Activated naive CD4-positive, alpha-beta T cell treated with anti-CD3 and anti-CD28 coated beads, Interleukin-2, amount 50 U/mL, for 72 hours (primary cell): ENCODE measurements around the gene MAPK8. TPM values are rescaled to one million over a fixed set of nuclear protein-coding genes. Genes with fewer than 3 reads are reported as not detected.
A peak's percentile ranks its signal among the peaks of the same experiment; 100 is the strongest.

ENCODE experiments used
- ATAC-seq, 2 donors: fragments of 150-1000 bp; cut with Tn5 transposase; 2 replicates each; pipeline ENCODE4 v1.10.0; 2021; ENCODE audit warnings: mild to moderate bottlenecking in 2 of 2, moderate library complexity in 2 of 2
- DNase-seq, 2 donors: peaks; one replicate each; pipeline ENCODE4 v3.0.0; 2021 to 2022; ENCODE audit warnings: low spot score in 2 of 2
- H3K27ac Mint-ChIP-seq, 2 donors: one replicate each; pipeline ENCODE4 v1.8.0; 2022; ENCODE audit warnings: mild to moderate bottlenecking in 2 of 2, mixed read lengths in 2 of 2
- H3K36me3 Mint-ChIP-seq, 2 donors: one replicate each; pipeline ENCODE4 v1.8.0; 2022; ENCODE audit warnings: mixed read lengths in 2 of 2
- H3K9me3 Mint-ChIP-seq, 2 donors: one replicate each; pipeline ENCODE4 v1.8.0; 2022; ENCODE audit warnings: mixed read lengths in 2 of 2
- total RNA-seq, 2 donors: library from RNA; stranded (reverse); gene quantifications; one replicate each; pipeline ENCODE4 v1.2.3, GENCODE V29; 2022

The MAPK8 gene
- total RNA-seq, 2 donors from 2014 or later, result 26.5 to 41.3 TPM

DNA sequence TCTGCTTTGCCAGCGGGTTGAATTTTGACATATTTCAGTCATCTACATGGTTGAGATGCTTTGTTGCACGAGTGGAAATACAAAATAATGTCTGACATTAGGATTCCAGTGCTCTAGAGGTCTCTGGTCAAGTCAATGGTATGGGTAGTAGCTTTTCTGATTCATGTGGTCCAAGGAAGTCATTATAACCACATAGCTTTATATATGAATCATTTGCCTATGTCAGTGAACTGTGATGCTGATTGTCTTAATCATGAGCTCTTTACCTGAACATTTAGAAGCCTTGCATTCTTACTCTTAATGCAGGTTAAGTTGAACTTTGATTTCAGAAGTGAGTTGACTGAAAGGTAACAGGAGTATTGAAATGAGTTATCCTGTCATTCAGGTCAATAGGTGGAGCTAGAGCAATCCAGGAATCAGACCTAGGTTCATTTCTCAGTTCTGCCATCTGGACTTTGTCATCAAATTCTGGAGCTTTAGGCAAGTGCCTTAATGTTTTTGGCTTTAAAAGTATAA is 3.3 kb downstream of the MAPK8 start:
- peak; percentile 66 for ATAC-seq
- peak overlapping the region in 1 of 2 donors; percentile 27 for H3K27ac Mint-ChIP-seq
- no peaks in the 10 kb centered on the region for H3K9me3 Mint-ChIP-seq
- peaks cover 6 to 7% of the 10 kb centered on the region in 2 donors for H3K36me3 Mint-ChIP-seq
- DNase-seq, result no peak

DNA sequence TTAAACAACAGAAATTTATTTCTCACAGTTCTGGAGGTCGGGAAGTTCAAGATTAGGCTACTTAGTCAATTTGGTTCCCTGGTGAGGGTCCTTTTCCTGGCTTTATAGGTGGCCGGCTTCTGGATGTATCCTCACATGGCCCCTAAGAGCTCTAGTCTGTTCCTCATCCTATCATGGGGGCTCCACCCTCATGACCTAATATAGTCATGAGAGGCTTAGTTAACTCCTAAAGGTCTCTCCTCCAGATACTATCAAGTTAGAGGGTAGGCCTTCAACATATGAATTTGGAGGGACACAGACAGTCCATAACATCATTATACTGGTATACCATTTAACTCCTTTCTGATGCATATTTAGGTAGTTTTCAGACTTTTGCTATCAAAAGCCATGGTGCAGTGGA is 7.6 kb downstream of the MAPK8 start:
- no peak for ATAC-seq
- DNase-seq, result no peak
- Mint-ChIP-seq H3K36me3 (no peaks in the 10 kb centered on the region), H3K9me3 (no peaks in the 10 kb centered on the region), H3K27ac (no peak overlapping the region)

DNA sequence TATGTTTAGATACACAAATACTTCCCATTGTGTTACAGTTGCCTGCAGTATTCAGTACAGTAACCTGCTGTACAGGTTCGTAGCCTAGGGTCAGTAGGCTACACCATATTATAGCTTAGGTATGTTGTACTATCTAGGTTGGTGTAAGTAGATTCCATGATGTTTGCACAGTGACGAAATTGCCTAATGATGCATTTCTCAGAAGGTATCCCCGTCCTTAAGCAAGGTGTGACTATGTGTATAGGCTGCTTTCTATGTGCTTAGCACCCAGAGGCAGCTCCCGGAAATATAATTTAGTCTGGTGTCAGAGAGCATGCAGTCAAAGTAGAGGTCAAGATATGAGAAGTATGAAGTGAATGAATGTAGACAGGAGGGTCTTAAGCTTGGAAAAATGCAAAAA is 9.8 kb downstream of the MAPK8 start:
- no peaks in the 10 kb centered on the region for H3K9me3 Mint-ChIP-seq
- ATAC-seq (no peak), DNase-seq (no peak)
- no peaks in the 10 kb centered on the region for H3K36me3 Mint-ChIP-seq
- no peak overlapping the region for H3K27ac Mint-ChIP-seq

- DNase-seq (no peak), ATAC-seq (peak; percentile 26 to 30)
- Mint-ChIP-seq H3K36me3 (no peaks in the 10 kb centered on the region), H3K27ac (no peak overlapping the region), H3K9me3 (no peaks in the 10 kb centered on the region)
Observed at GRCh38 chr10:48317321-48317990, 11.0 kb downstream of the MAPK8 start.

- Mint-ChIP-seq H3K36me3 (peaks cover 0 to 4% of the 10 kb centered on the region in 2 donors), H3K27ac (no peak overlapping the region), H3K9me3 (no peaks in the 10 kb centered on the region)
- no peak for DNase-seq
- no peak for ATAC-seq
Observed at GRCh38 chr10:48322017-48322416, 15.5 kb downstream of the MAPK8 start.

DNA sequence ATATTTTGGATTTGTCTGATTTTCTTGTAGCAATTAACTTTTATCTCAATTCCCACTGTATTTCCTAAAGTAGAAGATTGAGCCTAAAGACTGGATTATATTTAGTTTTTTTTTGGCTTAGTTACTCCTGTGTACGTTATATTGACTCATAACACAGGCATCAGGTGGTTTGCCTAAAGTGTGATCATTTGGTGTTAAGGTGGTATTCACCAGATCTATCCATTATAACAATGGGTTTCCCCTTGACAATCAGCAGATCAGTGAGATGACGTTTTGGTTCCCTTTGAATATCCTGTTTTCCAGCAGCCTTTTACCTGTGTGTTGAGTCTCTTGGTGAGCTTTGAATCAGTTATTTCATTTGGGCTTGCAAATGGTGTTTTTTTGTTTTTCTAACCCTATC is 18.1 kb downstream of the MAPK8 start:
- peaks cover 0 to 3% of the 10 kb centered on the region in 2 donors for H3K9me3 Mint-ChIP-seq
- peaks cover 0 to 13% of the 10 kb centered on the region in 2 donors for H3K36me3 Mint-ChIP-seq
- ATAC-seq (peak; percentile 46 to 59), DNase-seq (no peak)
- peak overlapping the region in 1 of 2 donors; percentile 68 for H3K27ac Mint-ChIP-seq

DNA sequence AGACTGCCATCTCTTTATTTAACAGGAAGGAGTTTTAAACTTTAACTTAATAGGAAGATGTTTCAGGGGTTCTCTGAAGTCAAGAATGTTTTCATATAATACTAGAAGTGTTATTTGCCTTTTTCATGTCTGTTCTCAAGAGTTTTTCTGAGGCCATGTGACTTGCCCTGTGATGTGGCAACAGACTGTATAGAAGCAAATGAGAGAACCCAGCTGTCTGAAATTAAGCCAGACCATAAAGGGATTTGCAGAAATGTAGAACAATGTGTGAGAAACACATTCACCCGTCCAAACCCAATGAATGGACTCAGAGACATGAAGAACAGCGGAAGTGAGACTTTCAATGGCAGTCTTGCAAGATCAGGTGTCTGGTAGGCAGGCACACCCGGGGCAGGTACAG is 23.8 kb downstream of the MAPK8 start:
- ATAC-seq (no peak), DNase-seq (no peak)
- H3K27ac Mint-ChIP-seq, result no peak overlapping the region
- H3K9me3 Mint-ChIP-seq, result peaks cover 3 to 6% of the 10 kb centered on the region in 2 donors
- H3K36me3 Mint-ChIP-seq, result peaks cover 13 to 16% of the 10 kb centered on the region in 2 donors

GRCh38 chr10:48331436-48331835 is 25.0 kb downstream of the MAPK8 start:
- Mint-ChIP-seq H3K9me3 (peaks cover 3 to 6% of the 10 kb centered on the region in 2 donors), H3K27ac (no peak overlapping the region), H3K36me3 (peaks cover 13 to 16% of the 10 kb centered on the region in 2 donors)
- DNase-seq, result no peak
- peak; percentile 40 to 75 for ATAC-seq

GRCh38 chr10:48332166-48332870 is 25.8 kb downstream of the MAPK8 start:
- H3K9me3 Mint-ChIP-seq, result peaks cover 6 to 7% of the 10 kb centered on the region in 2 donors
- no peak overlapping the region for H3K27ac Mint-ChIP-seq
- ATAC-seq (no peak), DNase-seq (no peak)
- H3K36me3 Mint-ChIP-seq, result peaks cover 6 to 23% of the 10 kb centered on the region in 2 donors

GRCh38 chr10:48332871-48333216 is 26.4 kb downstream of the MAPK8 start:
- Mint-ChIP-seq H3K27ac (no peak overlapping the region), H3K36me3 (peaks cover 6 to 27% of the 10 kb centered on the region in 2 donors), H3K9me3 (peaks cover 6 to 9% of the 10 kb centered on the region in 2 donors)
- ATAC-seq, result no peak
- DNase-seq, result no peak

- Mint-ChIP-seq H3K9me3 (peaks cover 11 to 13% of the 10 kb centered on the region in 2 donors), H3K27ac (no peak overlapping the region), H3K36me3 (peaks cover 7 to 35% of the 10 kb centered on the region in 2 donors)
- ATAC-seq, result no peak
- DNase-seq, result no peak
Observed at GRCh38 chr10:48333856-48334255, 27.4 kb downstream of the MAPK8 start.

GRCh38 chr10:48335788-48336187 is 29.3 kb downstream of the MAPK8 start:
- no peak for ATAC-seq
- Mint-ChIP-seq H3K36me3 (peaks cover 7 to 36% of the 10 kb centered on the region in 2 donors), H3K9me3 (peaks cover 12 to 16% of the 10 kb centered on the region in 2 donors), H3K27ac (no peak overlapping the region)
- DNase-seq, result no peak

DNA sequence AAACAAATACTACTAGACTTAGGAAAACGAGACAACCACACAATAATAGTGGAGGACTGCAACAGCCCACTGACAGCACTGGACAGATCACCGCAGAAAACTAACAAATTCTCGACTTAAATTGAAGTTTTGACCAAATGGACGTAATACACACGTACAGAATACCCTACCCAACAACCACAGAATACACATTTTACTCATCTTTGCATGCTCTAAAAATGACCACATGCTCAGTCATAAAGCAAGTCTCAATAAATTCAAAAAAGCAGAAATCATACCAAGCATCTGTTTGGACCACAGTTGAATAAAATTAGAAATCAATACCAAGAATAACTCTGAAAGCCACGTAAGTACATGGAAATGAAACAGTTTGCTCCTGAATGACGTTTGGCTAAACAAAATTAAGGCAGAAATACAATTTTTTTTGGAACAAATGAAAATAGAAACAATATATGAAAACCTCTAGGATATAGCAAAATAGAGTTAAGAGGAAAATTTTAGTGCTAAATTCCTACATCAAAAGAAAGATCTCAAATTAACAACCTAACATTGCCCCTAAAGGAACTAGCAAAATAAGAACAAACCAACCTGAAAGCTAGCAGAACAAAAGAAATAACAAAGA is 30.6 kb downstream of the MAPK8 start:
- Mint-ChIP-seq H3K9me3 (peaks cover 15 to 16% of the 10 kb centered on the region in 2 donors), H3K27ac (no peak overlapping the region), H3K36me3 (peaks cover 7 to 39% of the 10 kb centered on the region in 2 donors)
- no peak for DNase-seq
- ATAC-seq, result peak in 1 of 2 donors; percentile 32

- H3K9me3 Mint-ChIP-seq, result peaks cover 10 to 21% of the 10 kb centered on the region in 2 donors
- no peak for ATAC-seq
- H3K27ac Mint-ChIP-seq, result no peak overlapping the region
- peaks cover 7 to 31% of the 10 kb centered on the region in 2 donors for H3K36me3 Mint-ChIP-seq
- no peak for DNase-seq
Observed at GRCh38 chr10:48340734-48341133, 34.3 kb downstream of the MAPK8 start.

- H3K36me3 Mint-ChIP-seq, result peaks cover 21 to 33% of the 10 kb centered on the region in 2 donors
- ATAC-seq (no peak), DNase-seq (no peak)
- no peak overlapping the region for H3K27ac Mint-ChIP-seq
- H3K9me3 Mint-ChIP-seq, result peaks cover 18 to 22% of the 10 kb centered on the region in 2 donors
Observed at GRCh38 chr10:48343106-48343505, 36.6 kb downstream of the MAPK8 start.

GRCh38 chr10:48343921-48344598 is 37.6 kb downstream of the MAPK8 start:
- no peak for DNase-seq
- ATAC-seq, result no peak
- Mint-ChIP-seq H3K27ac (no peak overlapping the region), H3K9me3 (peaks cover 18 to 24% of the 10 kb centered on the region in 2 donors), H3K36me3 (peaks cover 23 to 34% of the 10 kb centered on the region in 2 donors)
